Activated T-cell treated with anti-CD3 and anti-CD28 coated beads for 48 hours (primary cell): ENCODE measurements around the gene ANKRD40.

Source experiments
- DNase-seq: peaks from one replicate; pipeline ENCODE4 v3.0.0-alpha.2; 2020; ENCODE audit warnings: low read depth

The ANKRD40 gene

GRCh38 chr17:50645748-50646682 lies 61.7 kb downstream of the ANKRD40 start:
- no peak for DNase-seq
